ENCODE results near the gene CHIC2. TPM values are rescaled to one million over a fixed set of nuclear protein-coding genes. Genes with fewer than 3 reads are reported as not detected.
"Not testable (repeated sequence)": the region's sequence is repeated elsewhere in the genome, so short reads cannot be mapped to it uniquely, and the experiment has no call there.

Gene CHIC2
- total RNA-seq, 1 donor from 2014 or later: 35.9 TPM

DNA sequence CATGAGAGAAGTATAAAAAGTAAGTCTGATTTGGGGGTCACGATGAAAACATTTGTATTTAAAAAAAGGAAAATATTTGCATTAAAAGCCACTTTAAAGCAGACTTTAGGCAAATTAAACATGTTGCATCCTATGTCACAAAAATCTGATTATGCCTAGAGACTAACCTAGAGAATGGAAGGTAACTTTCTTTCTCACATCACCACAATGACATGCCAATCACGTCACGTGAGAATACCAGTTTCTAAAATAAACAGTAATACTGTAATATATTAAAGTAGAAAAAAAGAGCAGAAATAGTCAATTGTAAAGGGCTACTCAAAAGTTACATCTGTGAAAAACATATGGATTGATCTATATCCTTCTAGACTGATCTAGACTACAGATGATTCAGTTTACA is 3.3 kb downstream of the CHIC2 start:
- DNase-seq: no peak

DNA sequence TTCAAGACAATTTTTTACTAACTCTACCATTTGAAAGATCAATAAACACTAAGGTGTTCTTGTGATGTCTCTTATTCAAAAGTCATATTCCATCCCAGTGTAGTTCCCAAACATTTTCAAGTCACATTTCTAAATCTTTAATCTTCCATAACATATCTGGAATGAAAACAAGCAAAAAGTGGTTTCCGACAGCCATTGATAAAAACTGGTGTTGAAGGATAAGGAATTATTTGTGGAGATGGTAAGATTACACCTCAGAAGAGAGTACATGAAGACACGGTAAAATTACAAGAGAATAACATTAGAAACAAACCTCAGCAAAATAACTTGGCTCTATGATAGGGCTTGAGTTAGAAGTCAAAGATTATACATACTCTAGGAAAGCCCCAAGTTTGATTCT is 4.3 kb downstream of the CHIC2 start:
- no peak for DNase-seq

DNA sequence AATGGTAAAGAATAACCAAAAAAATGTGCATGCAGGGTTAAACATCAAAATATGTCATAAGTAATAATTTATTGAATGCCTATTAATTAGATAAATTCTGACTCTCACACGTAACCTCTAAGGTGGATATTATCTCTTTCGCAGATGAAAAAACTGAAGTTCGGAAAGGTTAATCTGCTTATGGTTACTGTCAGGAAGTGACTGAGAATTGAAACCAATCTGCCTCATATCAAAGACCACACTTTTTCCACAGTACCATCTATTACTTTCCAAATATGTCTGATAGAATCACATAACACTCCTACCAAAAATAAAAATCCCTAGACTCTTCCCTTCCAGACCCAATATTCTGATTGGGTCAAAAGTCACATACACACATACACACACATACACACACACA is 6.2 kb downstream of the CHIC2 start:
- no peak for DNase-seq

DNA sequence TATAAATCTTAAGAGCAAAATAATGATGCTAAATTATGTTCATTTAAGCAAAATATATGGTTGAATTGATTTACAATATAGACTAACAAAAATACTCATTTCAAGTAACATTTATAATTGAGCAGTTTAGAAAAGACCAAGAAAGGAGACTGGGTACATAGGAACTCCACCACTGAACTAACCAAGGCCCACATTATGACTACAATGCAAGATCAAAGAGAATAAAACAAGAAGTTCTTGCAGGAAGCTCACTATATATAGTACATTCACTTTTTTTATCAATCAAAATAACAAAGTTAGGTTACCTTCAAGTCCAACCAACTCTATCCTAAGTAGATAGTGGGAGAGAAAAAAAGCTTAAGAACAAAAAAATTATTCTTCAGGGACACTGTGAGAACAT is 8.0 kb downstream of the CHIC2 start:
- no peak for DNase-seq

DNA sequence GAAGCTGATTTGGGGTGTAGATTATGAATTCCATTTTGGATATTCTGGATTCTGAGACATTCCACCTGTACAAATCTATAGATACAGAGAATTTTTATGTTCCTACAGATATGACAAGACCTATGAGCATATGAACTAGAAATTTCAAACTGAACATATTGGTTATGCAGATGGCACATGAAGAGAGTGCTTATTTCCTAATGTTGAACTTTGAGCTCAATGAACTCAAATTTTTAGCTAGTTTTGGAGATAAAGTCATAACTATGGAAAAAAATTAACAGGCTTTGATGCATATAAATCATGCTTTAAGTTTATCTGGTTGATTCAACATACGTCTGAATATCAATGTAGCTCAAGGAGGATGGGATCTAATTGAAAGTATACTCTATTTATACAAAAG is 8.9 kb downstream of the CHIC2 start:
- no peak for DNase-seq

DNA sequence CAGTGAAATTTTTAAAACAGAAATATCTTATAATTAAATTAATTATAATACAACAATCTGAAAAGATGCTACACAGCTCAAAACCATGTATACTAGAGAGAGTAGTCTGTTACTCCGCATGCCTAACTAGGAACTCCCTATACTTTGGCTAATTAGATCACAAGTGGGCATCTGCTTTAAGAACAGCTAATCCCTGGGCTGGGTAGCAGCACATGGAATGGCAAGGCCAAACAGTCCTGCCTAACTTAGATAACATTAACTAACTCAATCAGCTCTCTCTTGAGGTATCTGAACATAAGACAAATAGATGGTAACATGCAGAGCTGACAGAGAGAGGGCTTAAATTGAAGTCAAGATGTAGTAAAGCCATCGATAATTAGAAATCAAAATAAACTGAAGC is 9.9 kb downstream of the CHIC2 start:
- DNase-seq: no peak

DNA sequence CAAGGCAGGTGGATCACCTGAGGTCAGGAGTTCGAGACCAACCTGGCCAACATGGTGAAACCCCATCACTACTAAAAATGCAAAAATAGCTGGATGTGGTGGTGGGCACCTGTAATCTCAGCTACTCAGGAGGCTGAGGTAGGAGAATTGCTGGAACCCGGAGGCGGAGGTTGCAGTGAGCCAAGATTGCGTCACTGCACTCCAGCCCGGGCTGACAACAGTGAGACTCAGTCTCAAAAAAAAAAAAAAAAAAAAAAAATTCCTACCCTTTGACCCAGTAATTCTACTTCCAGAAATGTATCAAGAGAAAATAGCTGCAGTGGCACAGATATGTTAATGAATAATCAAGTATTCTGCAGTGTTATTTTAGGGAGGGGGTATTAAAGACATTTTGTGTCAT is 11.1 kb downstream of the CHIC2 start:
- not testable (repeated sequence) for DNase-seq

DNA sequence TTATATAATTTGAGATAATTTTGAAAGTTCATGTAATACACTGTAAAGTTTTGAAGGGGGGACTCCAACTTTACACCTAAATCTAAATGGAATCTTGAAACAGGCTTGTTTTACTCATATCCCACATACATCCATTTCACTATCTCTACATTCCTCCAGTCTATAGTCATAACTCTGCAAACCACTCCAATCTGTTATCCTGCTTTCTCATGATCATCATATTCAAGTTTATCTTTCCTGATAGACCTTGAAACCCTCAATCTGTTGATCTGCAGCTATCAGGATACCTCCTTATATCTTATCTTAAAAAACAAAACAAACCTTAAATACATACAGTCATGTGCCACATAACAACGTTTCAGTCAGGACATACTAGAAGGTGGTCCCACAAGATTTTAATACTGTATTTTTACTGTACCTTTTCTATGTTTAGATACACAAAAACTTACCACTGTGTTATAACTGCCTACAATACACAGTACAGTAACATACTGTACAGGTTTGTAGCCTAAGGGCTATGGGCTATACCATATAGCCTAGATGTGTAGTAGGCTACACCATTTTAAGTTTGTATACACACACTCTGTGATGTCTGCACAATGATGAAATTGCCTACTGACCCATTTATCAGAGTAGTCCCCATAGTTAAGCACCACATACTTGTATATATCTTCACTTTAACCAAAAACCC is 14.0 kb downstream of the CHIC2 start:
- DNase-seq: no peak

DNA sequence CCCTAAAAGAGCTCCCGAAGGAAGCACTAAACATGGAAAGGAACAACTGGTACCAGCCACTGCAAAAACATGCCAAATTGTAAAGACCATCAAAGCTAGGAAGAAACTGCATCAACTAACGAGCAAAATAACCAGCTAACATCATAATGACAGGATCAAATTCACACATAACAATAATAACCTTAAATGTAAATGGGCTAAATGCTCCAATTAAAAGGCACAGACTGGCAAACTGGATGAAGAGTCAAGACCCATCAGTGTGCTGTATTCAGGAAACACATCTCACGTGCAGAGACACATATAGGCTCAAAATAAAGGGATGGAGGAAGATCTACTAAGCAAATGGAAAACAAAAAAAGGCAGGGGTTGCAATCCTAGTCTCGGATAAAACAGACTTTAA is 20.8 kb downstream of the CHIC2 start:
- DNase-seq: not testable (repeated sequence)

DNA sequence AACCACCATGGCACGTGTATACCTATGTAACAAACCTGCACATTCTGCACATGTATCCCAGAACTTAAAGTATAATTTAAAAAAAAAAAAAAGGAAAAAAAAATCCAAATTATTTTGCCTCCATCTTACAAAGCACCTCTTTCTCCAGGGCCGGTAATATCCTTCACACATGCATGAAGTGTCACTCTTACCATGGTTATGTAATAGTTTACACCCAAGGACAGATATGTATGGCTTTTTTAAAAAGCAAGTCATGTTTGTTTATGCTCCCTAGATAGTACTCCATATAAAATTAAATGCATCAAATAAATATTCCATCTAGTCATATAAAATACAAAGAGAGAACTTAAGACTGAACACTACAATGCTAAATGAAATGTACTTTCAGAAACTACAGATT is 22.5 kb downstream of the CHIC2 start:
- no peak for DNase-seq

DNA sequence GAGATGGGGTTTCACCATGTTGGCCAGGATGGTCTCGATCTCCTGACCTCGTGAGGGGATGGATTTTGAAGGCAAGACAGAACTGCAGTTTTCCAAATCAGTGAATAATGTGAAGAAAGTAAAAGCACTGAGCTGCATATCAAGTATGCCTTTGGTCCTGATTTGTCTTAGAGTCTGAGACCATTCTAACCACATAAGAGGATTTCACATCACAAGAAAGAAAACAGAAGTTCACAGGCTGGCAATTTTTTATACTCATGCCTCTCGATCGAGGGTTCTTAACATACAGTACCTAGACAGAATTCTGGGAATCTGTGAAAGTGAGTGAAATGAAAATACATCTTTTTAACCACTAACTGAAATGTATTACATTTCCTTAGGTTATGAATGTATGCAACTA is 23.3 kb downstream of the CHIC2 start:
- no peak for DNase-seq

DNA sequence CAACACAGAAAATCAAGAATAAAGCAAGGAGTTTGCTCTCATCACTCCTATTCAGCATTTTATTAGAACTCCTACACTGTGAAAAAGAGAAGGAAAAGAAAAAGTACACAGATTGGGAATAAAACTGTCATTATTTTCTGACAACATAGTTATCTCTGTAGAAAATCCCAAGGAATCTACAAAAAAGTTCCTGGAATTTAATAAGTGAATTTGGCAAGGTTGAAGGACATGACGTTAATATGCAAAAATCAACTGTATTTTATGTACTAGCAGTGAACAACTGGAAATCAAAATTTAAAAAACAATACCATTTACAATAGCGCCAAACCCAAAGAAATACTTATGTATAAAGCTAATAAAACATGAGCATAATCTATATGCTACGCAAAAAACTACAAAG is 26.3 kb downstream of the CHIC2 start:
- no peak for DNase-seq

DNA sequence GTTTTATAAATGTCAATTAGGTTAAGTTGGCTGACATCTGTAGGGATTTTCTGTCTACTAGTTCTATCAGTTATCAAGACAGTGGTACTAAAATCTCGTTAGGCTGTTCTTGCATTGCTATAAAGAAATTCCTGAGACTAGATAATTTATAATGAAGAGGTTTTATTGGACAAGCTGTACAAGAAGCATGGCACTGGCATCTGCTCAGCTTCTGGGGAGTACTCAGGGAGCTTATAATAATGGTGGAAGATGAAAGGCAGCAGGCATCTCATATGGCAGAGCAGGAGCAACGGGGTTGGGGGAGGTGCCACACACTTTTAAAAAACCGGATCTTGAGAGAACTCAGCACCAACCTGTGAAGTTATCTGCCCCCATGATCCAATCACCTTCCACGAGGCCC is 28.2 kb downstream of the CHIC2 start:
- DNase-seq: no peak

DNA sequence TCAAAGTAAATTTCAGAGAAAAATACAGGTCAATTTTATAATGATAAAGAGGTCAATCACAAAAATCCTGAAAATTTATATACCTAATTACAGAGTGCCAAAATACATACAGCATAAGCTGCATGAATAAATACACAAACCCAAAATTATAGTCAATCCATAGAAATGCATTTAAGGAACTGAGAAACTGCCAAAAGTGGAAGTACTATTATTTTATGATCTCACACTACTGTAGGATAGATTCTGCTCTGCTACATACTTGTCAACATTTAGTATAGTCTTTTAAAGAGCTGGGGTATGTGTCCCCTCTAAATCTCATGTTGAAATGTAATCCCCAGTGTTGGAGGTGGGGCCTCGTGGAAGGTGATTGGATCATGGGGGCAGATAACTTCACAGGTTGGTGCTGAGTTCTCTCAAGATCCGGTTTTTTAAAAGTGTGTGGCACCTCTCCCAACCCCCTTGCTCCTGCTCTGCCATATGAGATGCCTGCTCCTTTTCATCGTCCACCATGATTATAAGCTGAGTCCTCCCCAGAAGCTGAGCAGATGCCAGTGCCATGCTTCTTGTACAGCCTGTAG is 31.8 kb downstream of the CHIC2 start:
- DNase-seq: no peak

DNA sequence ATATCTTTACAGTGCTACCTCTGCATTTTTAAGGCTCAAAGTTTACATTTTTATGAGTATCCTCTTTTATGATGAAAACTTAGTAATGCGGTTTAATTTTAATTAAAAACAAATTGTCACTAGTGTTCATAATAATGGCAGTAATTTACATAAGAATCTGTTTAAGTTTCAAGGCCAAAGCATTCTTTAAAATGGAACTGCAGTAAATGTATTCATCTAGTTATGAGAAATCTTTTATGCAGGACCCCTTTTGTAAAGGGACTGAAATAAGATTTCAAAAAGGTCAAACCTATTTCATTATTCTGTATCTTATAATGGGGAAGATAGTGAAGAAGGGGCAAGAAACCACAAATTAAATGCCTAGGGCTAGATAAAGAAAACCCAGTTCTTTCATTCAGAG is 37.1 kb downstream of the CHIC2 start:
- no peak for DNase-seq

DNA sequence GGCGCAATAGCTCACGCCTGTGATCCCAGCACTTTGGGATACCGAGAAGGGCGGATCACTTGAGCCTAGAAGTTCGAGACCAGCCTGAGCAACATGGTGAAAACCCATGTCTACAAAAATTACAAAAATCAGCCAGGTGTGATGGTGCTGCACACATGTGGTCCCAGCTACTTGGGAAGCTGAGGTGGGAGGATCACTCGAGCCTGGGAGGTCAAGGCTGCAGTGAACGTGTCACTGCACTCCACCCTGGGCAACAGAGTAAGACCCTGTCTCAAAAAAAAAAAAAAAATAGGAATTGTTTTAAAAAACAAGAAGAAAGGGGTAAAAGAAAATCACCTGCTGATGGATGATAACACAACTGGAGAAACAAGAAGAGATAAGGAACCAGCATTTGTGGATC is 38.8 kb downstream of the CHIC2 start:
- DNase-seq: no peak

DNA sequence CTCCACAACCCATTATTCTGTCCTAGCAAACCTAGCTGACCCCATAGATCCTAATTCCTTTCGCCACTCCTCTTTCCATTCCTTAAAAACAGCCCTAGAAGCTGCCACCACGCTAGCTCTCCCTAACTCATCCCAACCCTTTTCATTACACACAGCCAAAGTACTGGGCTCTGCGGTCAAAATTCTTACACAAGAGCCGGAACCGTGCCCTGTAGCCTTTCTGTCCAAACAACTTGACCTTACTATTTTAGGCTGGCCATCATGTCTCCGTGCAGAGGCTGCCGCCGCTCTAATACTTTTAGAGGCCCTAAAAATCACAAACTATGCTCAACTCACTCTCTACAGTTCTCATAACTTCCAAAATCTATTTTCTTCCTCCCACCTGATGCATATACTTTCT is 41.4 kb downstream of the CHIC2 start:
- DNase-seq: not testable (repeated sequence)

DNA sequence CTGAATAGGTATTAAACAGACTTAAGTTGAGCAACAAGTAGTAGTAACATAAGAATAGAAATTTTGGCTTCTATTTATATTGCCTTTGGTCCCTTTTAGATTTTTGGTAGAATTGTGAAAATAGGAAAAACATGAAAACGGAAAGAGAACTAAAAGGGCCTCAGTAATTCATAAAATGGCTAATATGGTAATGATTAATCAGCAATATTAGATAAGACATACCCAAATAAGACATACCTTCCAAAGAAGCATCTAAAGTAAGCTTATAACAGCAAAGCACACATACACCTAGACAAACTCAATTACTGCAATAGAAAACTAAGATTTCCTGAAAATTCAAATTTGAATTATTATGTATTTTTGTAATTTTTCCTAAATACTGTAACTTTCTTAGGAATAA is 46.4 kb downstream of the CHIC2 start:
- DNase-seq: no peak

DNA sequence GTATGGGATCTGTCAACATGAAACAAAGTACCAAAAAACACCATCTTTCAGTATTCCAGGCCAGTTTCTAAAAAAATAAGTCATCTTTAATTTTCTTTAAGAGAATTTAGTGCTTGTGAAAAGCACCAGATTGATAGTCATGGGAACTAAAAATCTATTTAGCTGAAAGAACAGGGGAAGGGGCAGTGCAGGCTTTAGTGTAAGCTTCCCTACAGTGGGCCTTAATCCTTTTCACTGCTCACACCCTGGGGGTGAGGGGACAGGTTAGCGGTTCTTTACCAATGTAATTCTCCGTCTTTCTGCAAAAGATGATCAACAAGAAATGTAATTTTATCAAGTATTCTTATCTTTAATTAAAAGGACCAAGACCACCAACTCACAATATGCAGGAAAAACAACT is 47.1 kb downstream of the CHIC2 start:
- no peak for DNase-seq

DNA sequence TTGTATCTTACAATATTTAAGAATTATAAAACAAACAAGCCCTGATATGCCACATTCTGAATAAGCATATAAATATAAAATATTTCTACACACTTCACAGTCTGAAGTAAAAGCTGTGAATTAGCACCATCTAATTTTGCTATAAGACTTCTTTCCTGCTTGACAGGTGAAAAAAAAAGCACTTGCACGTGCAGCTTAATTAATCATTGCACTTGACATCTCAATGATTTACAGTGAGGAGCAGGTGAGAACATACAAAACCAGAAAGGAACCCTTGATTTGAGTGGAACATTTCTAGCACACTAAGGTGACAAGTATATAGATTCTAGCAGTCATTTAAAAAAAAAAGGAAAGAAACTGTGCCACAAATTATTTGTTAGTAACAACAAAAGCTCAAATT is 47.9 kb downstream of the CHIC2 start:
- no peak for DNase-seq

DNA sequence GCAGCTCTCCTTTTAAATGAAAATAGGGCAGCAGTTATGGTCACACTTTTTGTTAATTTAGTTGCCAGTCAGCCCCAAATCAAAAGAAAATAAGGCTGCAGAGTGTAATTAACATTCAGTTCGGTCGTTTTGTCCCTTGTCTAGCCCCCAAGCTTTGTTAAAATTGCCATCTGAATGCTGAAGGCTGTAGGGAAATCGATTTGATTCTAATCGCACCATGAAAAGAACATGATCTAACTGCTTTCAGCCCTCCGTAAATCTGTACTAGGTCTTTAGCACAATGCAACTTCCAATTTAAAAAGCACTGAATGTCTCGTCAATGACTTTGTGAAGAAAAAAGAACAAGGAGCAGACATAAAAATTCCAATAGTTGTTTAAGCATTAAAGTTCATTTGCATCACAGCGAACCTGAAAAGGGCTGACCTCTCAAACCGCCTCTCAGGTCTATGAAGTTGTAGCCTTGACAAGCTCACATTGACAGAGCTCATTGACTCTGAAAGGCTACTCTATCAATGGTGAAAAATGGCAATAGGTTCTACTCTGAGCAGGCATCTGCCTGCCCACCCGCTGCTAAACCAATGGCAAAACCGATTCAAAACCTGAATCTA is 48.9 kb downstream of the CHIC2 start:
- DNase-seq: no peak

DNA sequence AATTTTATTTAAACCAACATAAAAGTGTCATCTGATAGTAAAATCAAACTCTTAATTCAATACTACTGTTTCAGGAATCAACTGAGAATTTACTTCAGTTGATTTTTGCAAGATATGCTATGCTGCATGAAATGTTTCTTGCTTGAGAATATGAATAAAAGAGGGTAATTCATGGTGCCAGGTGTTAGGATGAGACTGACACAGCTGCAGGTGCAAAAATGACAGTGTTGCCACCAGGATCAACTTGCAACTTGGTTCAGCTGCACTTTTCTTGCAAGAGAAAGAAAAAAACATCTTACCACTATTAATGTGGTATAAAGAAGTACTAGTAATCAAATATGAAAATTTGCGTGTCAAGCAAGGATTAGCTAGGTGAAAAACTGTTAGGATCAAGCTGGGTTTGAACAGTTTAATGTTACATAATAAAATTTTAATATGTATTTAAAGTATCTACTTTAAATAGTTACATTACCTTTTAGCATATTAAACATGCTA is 49.7 kb downstream of the CHIC2 start:
- no peak for DNase-seq

DNA sequence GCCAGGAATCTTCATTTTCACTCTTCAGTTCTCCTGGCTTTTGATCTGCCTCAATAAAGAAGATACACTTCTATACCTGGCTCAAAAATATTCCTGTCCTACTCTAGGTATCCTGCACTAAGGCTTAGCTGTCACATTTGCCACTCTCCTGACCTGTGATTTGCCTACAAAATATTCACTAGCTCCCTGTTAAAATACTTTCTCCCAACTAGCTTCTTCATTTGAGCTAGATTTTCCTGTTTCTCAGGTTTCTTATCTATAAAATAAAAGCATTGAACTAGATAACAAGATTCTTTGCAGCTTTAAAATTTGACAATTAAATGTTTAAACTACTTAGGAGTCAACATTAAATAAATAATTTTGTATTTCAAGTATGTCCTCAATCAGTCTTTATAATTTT is 53.2 kb downstream of the CHIC2 start:
- no peak for DNase-seq

DNA sequence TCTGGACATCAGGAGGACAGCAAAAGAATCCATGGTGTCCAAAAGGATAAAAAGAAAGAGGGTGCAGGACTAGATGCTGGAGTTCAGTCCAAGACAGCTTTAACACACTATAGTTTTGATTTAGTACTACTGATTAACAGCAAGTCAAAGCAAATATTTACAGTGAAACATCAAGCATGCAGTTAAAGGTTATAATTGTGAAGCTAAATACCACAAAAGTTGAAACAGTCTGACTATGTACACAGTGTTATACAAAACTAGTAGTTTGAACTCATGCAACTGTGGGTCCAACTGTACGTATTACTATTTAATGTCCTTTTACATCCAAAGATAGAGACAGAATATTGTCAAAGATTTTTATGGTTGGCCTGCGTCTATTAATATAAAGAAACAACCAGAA is 57.6 kb downstream of the CHIC2 start:
- no peak for DNase-seq
